22Rv1 (cell line): ENCODE results near the gene TATDN3.
A peak's percentile ranks its signal among the peaks of the same experiment; 100 is the strongest.

Experiments
- CTCF ChIP-seq: fragments of 450-650 bp; IDR thresholded peaks from 2 replicates; pipeline ENCODE4 v1.5.1; 2017; ENCODE audit warnings: mild to moderate bottlenecking
- ZFX ChIP-seq: fragments of 450-650 bp; IDR thresholded peaks from 2 replicates; pipeline ENCODE4 v1.6.1; 2017; ENCODE audit warnings: antibody characterized with exemption, borderline replicate concordance

- TF ChIP-seq CTCF, result 0 out of 2 replicates have a peak, but pooled peaks have one; percentile 3
- TF ChIP-seq ZFX, result no peak
Observed at GRCh38 chr1:212791261-212791675, 426 bp upstream of the TATDN3 start.
